ENCODE results near the gene ARHGAP32.

Gene ARHGAP32

DNA sequence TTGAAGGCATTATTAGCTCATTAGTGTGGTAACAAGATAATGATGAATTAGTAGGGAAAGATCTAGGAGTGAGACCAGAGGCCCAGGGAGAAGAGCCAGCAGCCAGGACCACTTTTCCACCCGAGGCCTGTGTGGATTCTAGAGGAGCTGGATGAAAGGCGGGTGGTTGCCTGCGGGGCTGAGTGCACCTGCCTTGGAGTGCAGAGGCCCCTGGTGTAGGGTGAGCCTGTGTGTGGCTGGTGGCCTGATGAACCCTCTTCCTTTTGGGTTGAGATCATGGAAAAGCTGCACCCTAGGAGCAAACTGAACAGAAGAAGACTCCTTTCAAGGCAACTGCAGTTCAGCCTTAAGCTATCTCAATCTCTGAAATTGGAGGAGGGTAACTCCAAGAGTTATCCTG lies 243.5 kb downstream of the ARHGAP32 start:
- DNase-seq = no peak

DNA sequence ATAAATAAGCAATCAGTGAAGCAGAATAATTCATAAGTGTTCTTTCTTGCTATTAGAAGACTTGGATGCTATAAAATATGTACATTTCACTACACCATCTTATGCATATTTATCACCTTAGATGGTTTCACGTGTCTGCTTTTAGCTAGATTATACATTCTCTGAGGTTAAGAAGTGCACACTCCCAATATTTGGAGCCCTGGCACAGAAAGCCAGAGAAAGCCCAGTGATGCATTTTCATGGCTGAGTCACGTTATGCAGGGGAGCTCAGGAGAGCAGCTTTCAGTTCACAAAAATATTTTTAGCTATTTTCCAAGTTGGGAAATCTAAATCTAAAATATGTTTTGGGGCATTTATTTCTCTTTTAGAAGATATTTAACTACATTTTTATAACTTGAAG lies 244.4 kb downstream of the ARHGAP32 start:
- no peak for DNase-seq

DNA sequence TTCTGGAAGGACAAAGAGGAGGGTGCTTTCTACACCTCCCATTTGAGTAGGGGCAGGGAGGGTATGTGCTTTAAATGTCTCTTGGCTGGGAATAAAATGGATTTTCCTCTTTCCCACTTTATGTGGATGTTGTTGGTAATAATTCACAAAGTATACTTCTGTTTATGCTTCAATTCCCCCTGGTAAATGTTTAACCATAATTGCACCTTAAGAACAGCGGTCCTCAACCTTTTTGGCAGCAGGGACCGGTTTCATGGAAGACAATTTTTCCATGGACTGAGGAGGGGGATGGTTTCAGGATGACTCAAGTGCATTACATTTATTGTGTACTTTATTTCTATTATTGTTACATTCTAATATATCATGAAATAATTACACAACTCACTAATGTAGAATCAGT lies 245.5 kb downstream of the ARHGAP32 start:
- no peak for DNase-seq

DNA sequence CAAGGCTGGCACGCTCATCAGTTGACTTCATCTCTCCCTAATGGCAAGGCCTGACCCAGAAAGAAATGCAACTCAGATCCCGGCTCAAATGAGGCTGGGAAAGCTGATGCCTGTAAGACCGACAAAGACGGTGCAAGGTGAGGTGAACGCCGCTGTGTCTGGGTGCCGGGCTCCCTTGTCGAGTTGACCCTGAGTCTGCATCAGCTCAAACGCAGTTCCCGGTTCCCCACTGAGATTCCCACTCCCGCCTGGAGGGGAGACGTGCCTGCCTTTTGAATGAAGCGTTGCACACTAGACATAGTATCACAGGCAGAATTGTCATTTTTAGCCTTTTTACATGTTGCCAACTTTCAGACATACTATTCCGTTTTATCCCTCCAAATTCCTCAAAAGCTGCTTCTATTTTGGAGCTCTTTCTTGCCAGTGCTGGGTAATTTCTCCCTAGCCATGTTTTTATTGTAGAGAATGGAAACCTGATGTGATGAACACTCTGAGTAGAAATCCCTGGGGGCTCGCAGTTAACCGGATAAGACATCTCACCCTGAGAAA lies 248.6 kb downstream of the ARHGAP32 start:
- DNase-seq = no peak

DNA sequence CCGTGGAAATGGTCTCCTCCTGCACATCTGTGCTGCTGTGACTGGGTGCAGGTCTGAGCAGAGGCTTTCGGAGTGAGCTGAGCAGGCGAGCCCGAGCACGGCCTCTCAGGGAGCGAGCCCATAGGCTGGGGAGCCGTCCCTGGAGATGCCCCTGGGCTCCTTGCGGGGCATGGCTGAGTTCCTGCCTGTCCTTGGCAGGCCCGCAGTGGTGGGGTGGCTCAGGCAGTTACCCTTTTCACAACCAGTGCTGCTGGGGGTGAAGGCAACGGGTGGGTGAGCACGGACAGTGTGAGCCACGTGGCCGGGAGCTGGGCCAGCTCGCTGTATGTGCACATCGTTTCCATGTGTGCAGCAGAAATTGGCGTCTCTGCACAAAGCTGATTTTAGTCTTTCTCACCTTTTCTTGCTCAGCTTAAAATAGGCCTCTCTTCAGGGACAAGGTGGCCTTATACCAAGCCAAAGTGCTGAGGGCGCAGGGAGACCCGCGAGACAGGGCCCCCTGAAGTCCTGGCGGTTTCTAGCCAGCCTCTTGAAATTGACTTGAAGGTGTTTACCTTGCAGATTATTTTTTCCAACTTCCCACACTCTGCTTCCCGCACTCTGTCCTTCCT lies 249.2 kb downstream of the ARHGAP32 start, which contains the start of gene TP53AIP1:
TSS of gene TP53AIP1 (minus strand) at position 55 of the 611 bp plus-strand sequence. CDS start 5,053 bp downstream, outside the sequence.
- no peak for DNase-seq

DNA sequence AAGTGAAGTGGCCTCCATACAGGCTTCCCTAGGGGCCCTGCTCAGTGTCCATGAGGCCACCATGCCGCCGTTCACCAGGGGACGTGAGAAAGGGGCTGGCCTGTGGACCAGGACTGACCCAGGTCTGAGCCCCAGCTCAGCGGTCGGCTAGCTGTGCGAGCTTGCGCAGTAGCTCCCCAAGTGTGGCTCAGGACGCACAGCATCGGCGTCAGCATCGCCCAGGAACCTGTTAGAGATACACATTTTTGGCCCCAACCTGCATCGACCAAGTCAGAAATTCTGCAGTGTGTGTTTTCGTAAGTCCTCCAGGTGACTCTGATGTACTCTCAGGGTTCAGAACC lies 249.9 kb downstream of the ARHGAP32 start:
- no peak for DNase-seq

DNA sequence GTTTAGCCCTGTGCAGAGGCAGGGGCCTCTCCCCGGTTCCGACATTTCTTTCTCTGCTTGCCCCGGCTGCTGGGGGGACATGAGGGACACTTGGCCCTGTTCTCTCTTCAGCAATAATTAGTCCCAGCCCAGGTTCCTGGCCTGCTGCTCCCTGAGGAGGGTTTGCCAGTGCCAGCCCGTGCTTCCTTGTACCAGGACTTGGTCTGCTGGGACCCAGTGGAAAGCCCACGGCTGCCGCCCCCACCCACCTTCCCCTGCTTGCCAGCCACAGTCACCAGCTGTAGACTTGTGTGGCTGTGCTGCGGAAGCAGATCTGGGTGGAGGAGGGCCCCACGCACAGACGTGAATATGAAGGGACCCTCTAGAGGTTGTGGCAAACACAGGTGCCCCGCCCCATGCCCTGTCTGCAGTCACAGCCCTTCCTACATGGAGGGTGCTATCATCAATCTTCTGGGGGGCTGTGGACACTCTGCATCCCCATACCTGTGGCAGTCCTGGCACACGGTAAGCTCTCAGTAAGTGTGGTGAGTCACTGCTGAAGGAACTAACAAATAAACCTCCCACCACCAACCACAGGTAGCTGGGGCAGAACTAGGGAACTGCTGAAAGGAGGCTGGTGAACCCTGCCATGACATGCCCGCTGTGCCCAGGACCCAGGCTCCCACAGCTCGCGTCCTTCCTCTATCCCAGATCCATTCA lies 250.4 kb downstream of the ARHGAP32 start:
- no peak for DNase-seq

DNA sequence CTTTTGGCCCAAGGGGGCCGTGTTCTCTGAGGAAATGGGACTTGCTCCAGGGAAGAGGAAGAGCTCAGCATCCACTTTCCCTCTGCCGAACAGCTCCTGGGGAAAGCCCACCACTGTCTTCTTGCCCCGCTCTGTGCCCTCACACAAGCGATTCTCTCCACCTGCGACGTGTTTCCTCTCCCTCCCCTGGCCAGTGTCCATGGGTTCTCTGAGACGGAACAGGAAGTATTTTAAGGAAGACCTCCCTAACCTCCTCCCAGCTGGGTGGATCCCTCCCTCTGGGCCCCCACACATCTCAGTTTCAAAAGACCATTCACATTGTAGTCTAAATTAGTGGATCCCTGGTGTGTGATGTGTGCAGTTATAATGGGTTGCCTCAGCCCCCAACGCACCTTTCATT lies 251.0 kb downstream of the ARHGAP32 start:
- DNase-seq = no peak

DNA sequence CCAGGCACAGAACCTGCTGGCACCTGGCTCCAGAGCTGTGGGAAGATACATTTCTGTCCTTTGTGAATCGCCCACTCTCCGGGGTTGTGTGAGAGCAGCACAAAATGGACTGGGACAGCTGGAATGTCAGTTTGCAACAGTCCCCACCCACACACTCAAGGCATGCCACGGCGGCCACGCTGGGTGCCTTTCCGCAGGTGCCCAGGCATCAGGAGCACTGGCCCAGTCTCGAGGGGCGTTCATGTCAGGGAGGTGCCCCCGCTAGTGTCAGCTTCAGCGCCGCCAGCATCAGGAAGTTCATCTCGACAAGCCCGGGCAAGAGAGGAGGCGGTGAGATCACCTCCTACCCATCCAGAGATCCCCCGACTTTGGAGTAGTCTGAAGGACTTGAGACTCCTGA lies 251.5 kb downstream of the ARHGAP32 start:
- DNase-seq = no peak

DNA sequence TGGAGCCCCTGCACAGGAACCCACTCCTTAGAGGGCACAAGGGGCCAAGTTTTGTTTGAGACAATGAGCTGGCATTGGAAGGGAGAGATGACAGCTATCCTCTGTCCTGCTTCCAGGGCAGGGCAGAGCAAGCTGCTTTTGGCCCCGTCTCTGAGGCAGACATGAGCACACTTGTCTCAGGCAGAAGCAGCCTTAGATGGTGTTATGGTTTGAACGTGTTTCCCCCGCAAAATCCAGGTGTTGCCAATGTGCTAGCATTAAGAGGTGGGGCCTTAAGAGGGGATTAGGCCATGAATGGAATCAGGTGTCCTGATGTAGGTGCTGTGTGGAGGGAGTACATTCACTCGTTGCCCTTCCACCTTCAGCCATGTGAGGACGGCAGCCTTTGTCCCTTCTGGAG lies 252.0 kb downstream of the ARHGAP32 start:
- DNase-seq = no peak

DNA sequence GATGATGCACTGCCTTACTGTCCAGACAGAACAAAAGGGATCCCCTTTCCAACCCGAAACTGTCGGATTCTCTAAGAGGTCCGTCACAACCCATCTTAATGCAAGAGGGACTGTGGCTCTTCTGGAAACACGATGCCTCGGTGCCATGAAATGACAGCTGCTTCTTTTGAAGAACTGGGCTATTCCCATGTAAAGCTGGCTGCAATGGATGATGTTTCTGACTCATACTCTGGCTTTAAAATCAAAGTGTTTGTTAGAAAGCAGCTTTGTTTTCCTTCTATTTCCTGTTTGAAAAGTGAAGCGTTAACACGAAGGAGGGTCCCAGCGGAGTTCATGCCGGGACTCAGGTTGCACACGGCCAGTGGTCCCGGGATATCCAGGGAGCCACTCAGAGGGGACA lies 252.5 kb downstream of the ARHGAP32 start:
- DNase-seq = no peak

DNA sequence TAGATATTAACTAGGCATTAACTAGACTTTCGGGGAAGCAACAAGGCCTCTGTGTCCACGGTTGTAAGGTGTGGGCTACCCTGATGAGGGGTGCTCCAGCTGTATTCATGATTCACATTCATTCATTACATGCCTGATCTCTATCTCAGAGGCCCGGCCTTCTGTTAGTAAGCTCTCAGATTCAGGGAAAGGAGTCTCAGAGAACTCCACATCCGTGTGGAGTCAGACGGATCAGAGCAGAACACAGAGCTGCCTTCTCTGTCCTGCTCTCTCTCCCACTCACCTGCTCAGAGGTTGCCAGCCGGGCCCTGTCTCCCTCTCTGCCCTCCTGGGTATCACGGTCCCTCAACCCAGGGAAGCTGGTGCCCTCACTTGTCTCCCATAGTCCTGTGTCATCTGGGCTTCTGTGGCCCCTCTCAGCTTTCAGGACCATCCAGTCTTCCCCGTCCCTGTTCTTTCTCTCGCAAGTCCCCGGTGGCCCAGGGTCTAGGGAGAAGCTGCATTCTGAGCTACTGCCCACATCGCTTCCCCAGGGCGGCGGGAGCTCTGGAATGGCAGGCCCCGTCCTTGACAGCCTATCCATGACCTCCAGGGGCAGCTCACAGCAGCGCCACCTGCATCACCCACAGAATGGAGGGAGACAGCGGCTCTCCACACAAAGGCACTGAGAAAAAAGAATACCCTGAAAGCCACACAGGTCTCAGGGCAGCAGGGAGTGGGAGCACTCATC lies 253.8 kb downstream of the ARHGAP32 start:
- DNase-seq = no peak

DNA sequence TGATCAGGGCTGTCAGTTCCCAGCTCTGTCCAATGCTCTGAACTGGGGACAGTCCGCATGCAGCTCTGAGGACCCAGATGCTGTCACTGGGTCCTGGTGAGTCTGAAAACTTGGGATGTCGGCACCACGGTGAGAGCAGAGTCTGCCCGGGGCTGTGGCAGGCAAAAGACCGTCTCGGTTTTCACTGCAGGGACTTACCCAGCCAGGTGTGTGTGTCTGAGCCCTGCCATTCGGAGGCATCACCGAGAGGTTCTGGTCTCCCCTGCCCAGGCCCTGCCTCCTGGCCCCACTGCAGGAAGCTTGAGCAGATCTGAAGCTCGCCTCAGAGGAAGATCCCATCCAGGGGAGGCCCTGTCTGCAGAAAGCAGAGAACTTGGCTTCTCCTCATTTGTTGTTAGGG lies 254.6 kb downstream of the ARHGAP32 start:
- no peak for DNase-seq

DNA sequence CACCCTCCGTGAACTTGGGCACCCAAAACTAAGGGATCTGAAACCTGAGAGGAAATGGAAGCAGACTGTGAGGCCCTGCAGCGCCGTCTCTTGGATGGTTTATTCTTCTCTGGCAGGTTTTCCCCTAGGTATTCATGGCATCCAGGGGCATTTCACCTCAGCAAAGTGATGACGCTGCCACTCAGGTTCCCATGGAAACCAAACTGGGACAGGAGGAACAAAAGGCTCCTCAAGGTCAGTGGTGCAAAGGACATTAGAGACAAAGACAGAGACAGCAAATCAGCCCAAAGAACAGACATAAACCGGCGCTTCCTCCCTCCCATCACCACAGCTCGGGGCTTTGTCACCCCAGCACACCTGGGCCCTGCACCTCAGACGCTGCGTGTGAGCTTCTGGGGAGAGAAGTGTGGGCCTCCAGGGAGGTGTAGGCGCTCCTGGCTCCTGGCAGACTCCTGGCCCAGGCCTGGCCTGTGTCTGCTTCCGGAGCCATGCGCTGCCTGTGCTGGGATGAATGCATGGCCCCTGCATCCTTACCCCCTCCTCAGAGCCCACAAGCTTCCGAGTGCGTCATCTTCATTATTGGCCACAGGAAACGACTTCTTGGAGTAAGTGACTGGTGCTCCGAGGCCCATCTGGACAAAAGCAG lies 255.4 kb downstream of the ARHGAP32 start:
- no peak for DNase-seq

DNA sequence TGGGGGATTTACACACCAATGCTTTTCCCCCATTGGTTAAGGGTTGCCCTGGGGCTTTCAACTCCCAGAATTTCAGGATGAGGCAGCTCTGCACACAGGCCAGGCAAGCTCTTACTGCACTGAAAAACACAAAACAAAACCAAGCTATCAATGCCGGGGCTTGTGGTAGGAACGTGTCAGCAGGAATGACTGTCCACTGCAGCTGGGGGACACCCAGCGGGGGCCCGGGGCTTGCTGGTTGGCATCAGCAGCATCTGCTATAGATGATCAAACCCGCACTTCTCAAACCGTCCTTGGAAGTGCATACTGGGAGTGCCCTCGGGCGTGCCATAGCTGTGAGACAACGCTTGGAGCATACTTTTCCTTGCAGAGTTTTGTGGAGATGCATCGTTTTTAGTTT lies 257.2 kb downstream of the ARHGAP32 start:
- DNase-seq = no peak

DNA sequence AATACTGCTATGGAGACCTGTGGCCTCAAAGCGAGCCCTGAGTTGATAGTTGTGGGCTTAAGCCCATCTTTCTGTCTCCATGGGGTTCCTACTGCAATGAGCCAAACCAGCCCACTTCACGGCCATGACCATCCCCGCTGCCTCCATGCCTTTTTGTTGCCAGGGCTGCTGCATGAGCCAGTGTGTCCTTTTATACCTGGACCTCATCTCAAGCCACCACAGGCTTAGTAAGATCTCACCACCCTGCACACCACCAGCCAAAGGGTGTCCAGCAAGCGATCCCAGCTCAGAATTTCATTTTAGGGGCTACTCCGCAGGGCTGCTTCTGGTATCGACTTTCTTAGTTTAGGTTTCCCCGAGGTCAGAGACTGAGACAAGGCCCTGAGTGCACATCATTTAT lies 257.8 kb downstream of the ARHGAP32 start:
- no peak for DNase-seq

DNA sequence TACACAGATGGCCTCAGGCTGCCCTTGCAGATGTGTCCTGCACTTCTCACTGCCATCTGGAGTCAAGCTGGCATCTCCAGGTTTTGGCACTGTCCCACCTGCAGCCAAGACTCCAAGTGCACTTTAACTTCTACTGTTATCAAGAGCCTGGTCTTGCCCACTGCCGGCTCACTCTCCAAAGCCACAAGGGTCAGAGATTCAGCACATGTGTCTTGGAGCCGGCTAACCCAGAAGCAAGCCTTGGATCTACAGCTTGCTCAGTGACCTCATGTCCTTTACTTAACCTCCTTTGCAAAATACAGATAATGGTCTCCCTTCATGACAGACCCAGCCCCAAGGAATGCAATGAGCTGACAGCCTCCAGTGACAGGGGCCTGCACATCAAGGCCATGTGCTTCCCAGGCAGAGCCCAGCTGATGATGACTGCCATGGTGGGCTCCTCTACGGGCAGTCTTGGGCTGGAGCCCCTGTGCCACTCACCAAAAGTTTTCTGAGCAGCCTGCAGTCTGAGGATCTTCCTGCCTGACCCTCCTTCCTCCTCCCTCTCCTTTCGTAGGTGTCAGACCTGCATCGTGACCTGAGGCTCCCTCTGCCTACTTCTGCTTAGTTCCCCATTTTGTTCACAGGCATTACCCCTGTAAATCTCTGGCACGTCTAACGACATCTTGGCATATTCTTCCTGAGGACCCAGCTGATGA lies 258.5 kb downstream of the ARHGAP32 start:
- no peak for DNase-seq

DNA sequence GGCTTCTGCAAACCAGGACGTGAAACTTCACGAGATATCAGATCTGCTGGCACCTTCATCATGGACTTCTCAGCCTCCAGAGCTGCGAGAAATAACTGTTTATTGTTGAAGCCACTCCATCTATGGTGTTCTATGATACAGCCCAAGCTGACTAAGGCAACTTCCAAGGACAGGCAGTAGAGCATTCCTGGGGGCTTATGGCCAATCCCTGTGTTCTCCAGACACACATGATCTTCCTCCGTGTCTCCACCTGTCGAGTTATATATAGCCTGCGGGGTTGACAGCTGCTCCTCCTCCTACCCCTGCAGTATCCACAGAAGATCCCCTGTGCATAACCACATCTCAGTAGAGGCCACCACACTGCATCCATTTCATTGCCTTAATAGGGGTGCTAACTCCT lies 260.5 kb downstream of the ARHGAP32 start:
- no peak for DNase-seq

DNA sequence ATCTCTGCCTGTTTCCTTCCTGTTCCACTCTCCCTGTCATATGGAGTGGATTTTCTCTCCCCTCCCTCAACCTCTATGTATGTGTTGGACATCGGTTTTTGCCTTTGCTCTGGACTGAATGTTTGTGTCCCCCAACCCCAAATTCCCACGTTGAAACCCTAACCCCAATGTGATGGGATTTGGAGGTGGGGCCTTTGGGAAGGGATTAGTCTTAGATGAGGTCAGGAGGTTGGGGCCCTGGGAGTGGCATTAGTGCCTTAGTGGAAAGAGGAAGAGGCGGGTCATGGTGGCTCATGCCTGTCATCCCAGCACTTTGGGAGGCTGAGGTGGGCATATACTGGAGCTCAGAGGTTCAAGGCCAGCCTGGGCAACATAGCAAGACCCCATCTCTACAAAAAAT lies 261.1 kb downstream of the ARHGAP32 start:
- DNase-seq = no peak

DNA sequence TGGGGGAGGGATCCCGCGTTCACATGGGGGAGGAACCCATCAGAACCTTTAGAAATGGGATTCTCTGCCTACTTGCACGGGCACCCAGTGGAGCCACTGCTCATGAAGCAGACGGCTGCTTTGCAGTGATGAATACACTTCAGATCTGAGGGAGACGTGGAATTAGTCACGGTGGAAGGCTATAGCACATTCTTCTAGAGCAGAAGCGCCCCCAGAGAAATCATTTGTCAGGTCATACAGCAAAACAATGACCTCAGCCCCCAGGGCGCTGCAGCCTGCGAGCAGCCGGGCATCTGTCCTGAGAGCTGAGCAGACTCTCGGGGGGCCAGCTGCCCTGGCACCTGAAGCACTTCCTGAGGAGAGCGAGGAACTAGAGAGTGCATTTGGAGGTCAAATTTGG lies 262.1 kb downstream of the ARHGAP32 start:
- no peak for DNase-seq

DNA sequence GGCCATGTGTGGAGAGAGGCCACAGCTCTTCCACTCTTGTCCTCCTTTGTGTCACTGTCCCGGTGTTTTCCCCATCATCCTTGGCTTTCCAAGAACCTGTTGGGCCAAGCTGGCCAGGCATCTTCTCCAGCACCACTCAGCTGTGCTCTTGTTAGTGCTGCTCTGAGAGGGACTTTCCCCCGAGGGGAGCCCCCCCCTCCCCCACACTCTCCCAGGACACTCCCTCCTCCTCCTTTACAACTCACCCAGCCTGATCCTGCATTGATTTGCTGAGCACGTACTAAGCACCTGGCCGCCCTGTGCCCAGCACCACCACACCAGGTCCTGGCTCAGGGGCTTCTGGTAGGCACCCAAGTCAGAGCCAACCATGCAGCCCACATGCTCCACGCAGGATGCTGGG lies 262.7 kb downstream of the ARHGAP32 start:
- no peak for DNase-seq

DNA sequence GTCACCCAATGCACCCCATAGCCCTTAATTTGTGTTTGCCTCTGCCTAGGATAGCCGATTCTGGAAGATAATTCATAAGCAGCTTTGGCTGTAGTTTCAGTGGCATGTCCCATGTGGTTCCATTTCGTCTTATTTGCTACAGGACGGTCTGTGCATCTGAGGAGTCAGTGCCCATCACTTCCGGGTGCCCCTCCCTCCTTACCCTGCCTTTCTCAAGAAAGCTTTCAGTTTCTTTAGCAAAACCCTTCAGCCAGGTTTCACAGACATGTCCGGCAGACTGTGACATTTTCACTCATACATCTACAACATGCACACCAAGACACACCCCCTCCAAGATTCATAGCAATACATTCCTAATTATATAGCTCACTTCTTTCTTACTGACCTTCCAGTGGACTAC lies 263.7 kb downstream of the ARHGAP32 start:
- DNase-seq = no peak
